Transverse colon (tissue), 4 donors: ENCODE results near the gene CPEB4. TPM values are rescaled to one million over a fixed set of nuclear protein-coding genes. Genes with fewer than 3 reads are reported as not detected.

Experiments used
- DNase-seq: peaks from one replicate; pipeline ENCODE4 v3.0.0-alpha.2; 2019
- H3K27ac ChIP-seq, 4 donors: fragments of 200-600 bp; sonication (generic); 2 replicates each; pipeline ENCODE4 v1.5.1; 2016 to 2018; ENCODE audit warnings: inconsistent platforms in 4 of 4
- H3K27me3 ChIP-seq: fragments of 200-600 bp; sonication (generic); 2 replicates; pipeline ENCODE4 v1.5.1; 2017; ENCODE audit warnings: inconsistent platforms
- H3K36me3 ChIP-seq, 4 donors: fragments of 200-600 bp; sonication (generic); 2 replicates each; pipeline ENCODE4 v1.5.1; 2017 to 2019; ENCODE audit warnings: inconsistent platforms in 4 of 4
- H3K4me1 ChIP-seq, 4 donors: fragments of 200-600 bp; sonication (generic); 2 replicates each; pipeline ENCODE4 v1.5.1; 2017 to 2020; ENCODE audit warnings: inconsistent platforms in 4 of 4
- H3K4me3 ChIP-seq, 4 donors: fragments of 200-600 bp; sonication (generic); 1 replicate in 1 of 4; 2 replicates in 3 of 4; pipeline versions ENCODE4 v1.5.1 to v1.6.1; 2017 to 2019; ENCODE audit warnings: inconsistent platforms in 4 of 4
- H3K9me3 ChIP-seq, 2 donors: fragments of 200-600 bp; sonication (generic); 2 replicates each; pipeline ENCODE4 v1.5.1; 2017 to 2019; ENCODE audit warnings: inconsistent platforms in 2 of 2
- CTCF ChIP-seq, 5 experiments: fragments of 200-600 bp in 3 of 5; fragments of 450-650 bp in 2 of 5; sonication (generic) in 3 of 5; IDR thresholded peaks; 1 replicate in 2 of 5; 2 replicates in 3 of 5; pipeline ENCODE4 v1.5.1; 2016 to 2017; ENCODE audit warnings: antibody characterized with exemption in 5 of 5, inconsistent platforms in 3 of 5, mild to moderate bottlenecking in 2 of 5, moderate library complexity in 1 of 5
- EP300 ChIP-seq: sonication (generic); formaldehyde crosslinking; IDR thresholded peaks from one replicate; pipeline ENCODE4 v1.6.1; 2017; ENCODE audit warnings: antibody characterized with exemption, low read depth
- POLR2A ChIP-seq: fragments of 450-650 bp; IDR thresholded peaks from one replicate; pipeline ENCODE4 v1.6.1; 2016; ENCODE audit warnings: antibody characterized with exemption, mild to moderate bottlenecking, moderate library complexity
- POLR2AphosphoS5 ChIP-seq, 3 donors: sonication (generic); formaldehyde crosslinking; IDR thresholded peaks; one replicate each; pipeline ENCODE4 v1.6.1; 2016; ENCODE audit warnings: antibody characterized with exemption in 3 of 3
- WGBS, 2 donors: methylation state at CpG; one replicate each; pipeline ENCODE4 v1.1.5; 2018; ENCODE audit warnings: low coverage in 1 of 2; 5-methylcytosine and 5-hydroxymethylcytosine counted together
- in situ Hi-C, 4 donors: fragments of 200-750 bp; cut with MboI; loops; one replicate each; pipeline versions ENCODE4 v1.15.0 to v1.15.1; 2017; ENCODE audit warnings: low sequenced_read_pairs in 3 of 4, low pct_ligation_motif_present in 1 of 4, low pct_unique_long_range_greater_than_20kb in 1 of 4
- intact Hi-C: fragments of 100-400 bp; cut with DNase I; formaldehyde crosslinking; loops from one replicate; pipeline ENCODE4 v1.15.1; 2023; ENCODE audit warnings: low total_unique reads
- total RNA-seq, 4 donors: library from RNA; depleted of rRNA; stranded (reverse); fragments of >200 nt; gene quantifications; one replicate each; pipeline ENCODE4 v1.1.0, GENCODE V29; 2016

Gene CPEB4
- total RNA-seq, 4 donors from 2014 or later, result 23.6 to 67.7 (median 36.5) TPM

DNA sequence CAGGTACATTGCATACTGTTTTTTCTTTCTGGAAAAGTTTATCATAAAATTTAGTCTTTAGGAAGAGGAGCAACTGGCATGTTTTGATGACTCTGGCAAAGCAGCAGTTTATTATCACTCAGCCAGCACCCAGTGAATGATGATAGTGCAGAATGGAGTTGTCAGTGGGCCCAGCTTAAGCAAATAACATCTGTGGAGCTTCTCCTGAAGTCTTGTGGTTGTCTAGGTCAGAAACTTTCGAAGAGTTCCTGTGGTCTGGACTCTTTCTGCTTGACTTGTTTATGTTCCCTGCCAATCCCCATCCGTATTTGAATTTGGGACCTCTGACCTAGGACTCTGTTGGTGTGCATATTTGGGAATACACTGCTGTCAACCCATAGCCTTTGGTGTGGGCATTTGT, 62.7 kb downstream of the CPEB4 start:
- in situ Hi-C loops (loop anchor here in 1 of 4 donors (25.0 kb wide), 1 partner anchor 664 kb away; no protein-coding TSS in a partner anchor), intact Hi-C loops (no loop called here)
- Histone ChIP-seq H3K27ac (no peak overlapping the region), H3K36me3 (peaks cover 0 to 79% (median 26%) of the 10 kb centered on the region in 4 donors), H3K4me1 (peaks cover 0 to 7% (median 0%) of the 10 kb centered on the region in 4 donors), H3K27me3 (no peaks in the 10 kb centered on the region), H3K9me3 (no peaks in the 10 kb centered on the region), H3K4me3 (no peak overlapping the region)
- no peak for DNase-seq
- TF ChIP-seq CTCF (IDR thresholded peaks at IDR 0.05) (no peak), EP300 (no peak), POLR2AphosphoS5 (IDR thresholded peaks at IDR 0.05) (no peak), POLR2A (no peak)
- WGBS, 2 donors, result 57 to 80% methylated on average over 1 to 2 of the region's 2 CpGs

- Histone ChIP-seq H3K9me3 (no peaks in the 10 kb centered on the region), H3K27ac (peak overlapping the region in 2 of 4 donors; percentile 42 to 59)
- no peak for DNase-seq
Measured at GRCh38 chr5:173953528-173954090, 65.5 kb downstream of the CPEB4 start.

GRCh38 chr5:173954671-173955521, 66.7 kb downstream of the CPEB4 start:
- Histone ChIP-seq H3K4me3 (no peak overlapping the region), H3K27ac (peak overlapping the region; percentile 28 to 59 (median 36)), H3K27me3 (no peaks in the 10 kb centered on the region), H3K36me3 (peaks cover 0 to 71% (median 22%) of the 10 kb centered on the region in 4 donors), H3K9me3 (no peaks in the 10 kb centered on the region), H3K4me1 (no peaks in the 10 kb centered on the region)
- TF ChIP-seq EP300 (no peak), POLR2A (no peak), POLR2AphosphoS5 (IDR thresholded peaks at IDR 0.05) (no peak), CTCF (IDR thresholded peaks at IDR 0.05) (no peak)
- 67 to 70% methylated on average over 4 to 6 of the region's 6 CpGs for WGBS, 2 donors
- no peak for DNase-seq
- in situ Hi-C loops (loop anchor here in 1 of 4 donors (25.0 kb wide), 1 partner anchor 668 kb away; no protein-coding TSS in a partner anchor), intact Hi-C loops (no loop called here)

More at GRCh38 chr5:173953528-173954090, 65.5 kb downstream of the CPEB4 start:
- H3K27me3 ChIP-seq, result no peaks in the 10 kb centered on the region
- H3K4me3 ChIP-seq, result no peak overlapping the region
- peaks cover 0 to 77% (median 23%) of the 10 kb centered on the region in 4 donors for H3K36me3 ChIP-seq
- intact Hi-C loops, result no loop called here
- H3K4me1 ChIP-seq, result no peaks in the 10 kb centered on the region
- WGBS, 2 donors, result 65 to 78% methylated on average over 5 of the region's 5 CpGs
- in situ Hi-C loops, result loop anchor here in 1 of 4 donors (25.0 kb wide), 1 partner anchor 666 kb away; no protein-coding TSS in a partner anchor
- no peak for TF ChIP-seq CTCF (IDR thresholded peaks at IDR 0.05)
- no peak for TF ChIP-seq POLR2A
- no peak for TF ChIP-seq EP300
- no peak for TF ChIP-seq POLR2AphosphoS5 (IDR thresholded peaks at IDR 0.05)

DNA sequence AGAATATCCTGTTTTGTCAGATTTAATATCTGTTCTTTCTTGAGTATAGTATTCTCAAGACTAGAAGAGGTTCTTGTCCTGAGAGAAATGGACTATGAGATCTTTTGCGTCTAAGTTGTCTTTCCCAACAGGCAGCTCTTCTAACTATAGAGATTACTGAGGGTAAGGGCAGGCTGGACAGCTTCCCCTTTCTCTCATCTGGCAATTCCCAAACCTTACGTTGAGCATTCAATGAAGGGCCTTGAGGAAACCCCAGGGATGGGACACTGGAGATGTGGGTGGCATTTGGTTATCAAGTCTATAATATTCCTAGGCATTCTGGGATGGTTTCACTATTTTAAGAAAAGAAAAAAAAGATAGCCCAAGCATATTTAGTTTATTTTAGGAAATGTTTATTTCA, 72.8 kb downstream of the CPEB4 start:
- Histone ChIP-seq H3K4me1 (peaks cover 0 to 4% (median 0%) of the 10 kb centered on the region in 4 donors), H3K4me3 (no peak overlapping the region), H3K27me3 (no peaks in the 10 kb centered on the region), H3K9me3 (no peaks in the 10 kb centered on the region), H3K27ac (no peak overlapping the region), H3K36me3 (peaks cover 0 to 24% (median 4%) of the 10 kb centered on the region in 4 donors)
- in situ Hi-C loops, result loop anchor here in 1 of 4 donors (25.0 kb wide), 1 partner anchor 674 kb away; no protein-coding TSS in a partner anchor
- no peak for DNase-seq
- intact Hi-C loops, result no loop called here
- no peak for TF ChIP-seq POLR2AphosphoS5 (IDR thresholded peaks at IDR 0.05)
- TF ChIP-seq CTCF (IDR thresholded peaks at IDR 0.05), result no peak
- TF ChIP-seq EP300, result no peak
- no peak for TF ChIP-seq POLR2A
- WGBS, 2 donors, result 42 to 56% methylated on average over 1 to 2 of the region's 2 CpGs
